ENCODE measurements around the gene LSM5.

- TF ChIP-seq POLR2A (IDR thresholded peaks at IDR 0.05; ENCODE audit: low read depth) (no peak), CTCF (IDR thresholded peaks at IDR 0.05) (no peak), EP300 (IDR thresholded peaks at IDR 0.05) (no peak), POLR2AphosphoS5 (IDR thresholded peaks at IDR 0.05) (no peak)
Observed at GRCh38 chr7:32501522-32501921, 11.3 kb upstream of the LSM5 start.
